Testis (tissue), 2 donors: ENCODE data around the gene C12orf75.

Source experiments
- POLR2A ChIP-seq: fragments of 450-650 bp; IDR thresholded peaks from one replicate; pipeline ENCODE4 v1.6.1; 2017; ENCODE audit warnings: antibody characterized with exemption, mild to moderate bottlenecking, moderate library complexity
- TF ChIP-seq, protein P1 (sequence below), 3 experiments: fragments of 450-650 bp in 2 of 3; fragments of 200-600 bp in 1 of 3; sonication (generic) in 1 of 3; IDR thresholded peaks; one replicate each; pipeline ENCODE4 v1.5.1; 2016 to 2019; ENCODE audit warnings: antibody characterized with exemption in 3 of 3, mild to moderate bottlenecking in 2 of 3, moderate library complexity in 1 of 3

DNA sequence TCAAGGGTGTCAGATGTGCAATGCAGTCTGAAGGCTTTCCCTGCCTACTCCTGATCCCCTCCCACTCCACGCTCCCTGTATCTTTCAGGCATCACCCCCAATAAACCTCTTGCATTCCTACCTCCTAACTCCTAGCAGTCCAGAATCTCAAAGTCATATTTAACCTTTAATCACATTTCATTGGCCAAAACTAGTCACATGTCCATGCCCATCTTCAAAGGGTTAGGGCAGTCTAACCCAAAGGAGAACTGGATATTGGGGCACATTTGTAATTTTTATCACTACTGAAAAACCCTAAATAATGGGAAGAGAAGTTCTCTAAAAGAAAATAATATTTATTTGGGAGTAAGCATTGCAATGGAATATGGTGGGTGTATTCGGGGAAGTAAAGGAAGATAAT lies 5.4 kb upstream of the C12orf75 start:
- no peak for TF ChIP-seq POLR2A
- TF ChIP-seq, protein P1, sequence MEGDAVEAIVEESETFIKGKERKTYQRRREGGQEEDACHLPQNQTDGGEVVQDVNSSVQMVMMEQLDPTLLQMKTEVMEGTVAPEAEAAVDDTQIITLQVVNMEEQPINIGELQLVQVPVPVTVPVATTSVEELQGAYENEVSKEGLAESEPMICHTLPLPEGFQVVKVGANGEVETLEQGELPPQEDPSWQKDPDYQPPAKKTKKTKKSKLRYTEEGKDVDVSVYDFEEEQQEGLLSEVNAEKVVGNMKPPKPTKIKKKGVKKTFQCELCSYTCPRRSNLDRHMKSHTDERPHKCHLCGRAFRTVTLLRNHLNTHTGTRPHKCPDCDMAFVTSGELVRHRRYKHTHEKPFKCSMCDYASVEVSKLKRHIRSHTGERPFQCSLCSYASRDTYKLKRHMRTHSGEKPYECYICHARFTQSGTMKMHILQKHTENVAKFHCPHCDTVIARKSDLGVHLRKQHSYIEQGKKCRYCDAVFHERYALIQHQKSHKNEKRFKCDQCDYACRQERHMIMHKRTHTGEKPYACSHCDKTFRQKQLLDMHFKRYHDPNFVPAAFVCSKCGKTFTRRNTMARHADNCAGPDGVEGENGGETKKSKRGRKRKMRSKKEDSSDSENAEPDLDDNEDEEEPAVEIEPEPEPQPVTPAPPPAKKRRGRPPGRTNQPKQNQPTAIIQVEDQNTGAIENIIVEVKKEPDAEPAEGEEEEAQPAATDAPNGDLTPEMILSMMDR (IDR thresholded peaks at IDR 0.05) = no peak
